Stimulated activated CD4-positive, alpha-beta T cell treated with anti-CD3 and anti-CD28 coated beads, Interleukin-2, amount 100 ng/mL, for 24 hours (primary cell): ENCODE data around the gene CMPK1.
A peak's percentile ranks its signal among the peaks of the same experiment; 100 is the strongest.
"Not testable (repeated sequence)": the region's sequence is repeated elsewhere in the genome, so short reads cannot be mapped to it uniquely, and the experiment has no call there.

ENCODE experiments used
- DNase-seq, 2 donors: peaks; one replicate each; pipeline ENCODE4 v3.0.0-alpha.2; 2020

CMPK1 gene

GRCh38 chr1:47333578-47333921 is at the start of gene CMPK1:
Gene CMPK1 (plus strand): TSS chr1:47333790. CDS start chr1:47333946, 156 bp downstream.
- peak; percentile 79 to 84 for DNase-seq

- DNase-seq, result not testable (repeated sequence)
These were observed 45.5 kb upstream of the CMPK1 start for GRCh38 chr1:47288116-47288515.

- DNase-seq, result not testable (repeated sequence)
These were observed 38.7 kb upstream of the CMPK1 start for GRCh38 chr1:47294863-47295262.

- no peak for DNase-seq
These were observed 38.0 kb upstream of the CMPK1 start for GRCh38 chr1:47295579-47295978.

GRCh38 chr1:47298025-47298699 is 35.4 kb upstream of the CMPK1 start:
- no peak for DNase-seq

- no peak for DNase-seq
These were observed 31.1 kb upstream of the CMPK1 start for GRCh38 chr1:47302472-47302871.

- no peak for DNase-seq
These were observed 24.2 kb upstream of the CMPK1 start for GRCh38 chr1:47309427-47309826.

GRCh38 chr1:47313915-47314664 is 19.5 kb upstream of the CMPK1 start, which contains the start of gene STIL:
Gene STIL (minus strand): TSS chr1:47314147. CDS start chr1:47310319, 3,828 bp downstream.
- peak; percentile 97 to 98 for DNase-seq

GRCh38 chr1:47317841-47318240 is 15.7 kb upstream of the CMPK1 start:
- DNase-seq, result no peak

- not testable (repeated sequence) for DNase-seq
These were observed 13.6 kb upstream of the CMPK1 start for GRCh38 chr1:47319968-47320367.

GRCh38 chr1:47323599-47324031 is 10.0 kb upstream of the CMPK1 start:
- DNase-seq, result no peak

- DNase-seq, result no peak
These were observed 8.9 kb upstream of the CMPK1 start for GRCh38 chr1:47324682-47325081.

GRCh38 chr1:47325528-47325927 is 8.1 kb upstream of the CMPK1 start:
- no peak for DNase-seq

- DNase-seq, result no peak
These were observed 7.3 kb upstream of the CMPK1 start for GRCh38 chr1:47326271-47326670.

- no peak for DNase-seq
These were observed 4.6 kb upstream of the CMPK1 start for GRCh38 chr1:47328992-47329391.

GRCh38 chr1:47330212-47330611 is 3.4 kb upstream of the CMPK1 start:
- no peak for DNase-seq

- DNase-seq, result no peak
These were observed 1.7 kb upstream of the CMPK1 start for GRCh38 chr1:47331875-47332274.

- DNase-seq, result no peak
These were observed 612 bp upstream of the CMPK1 start for GRCh38 chr1:47332779-47333577.

- DNase-seq, result peak; percentile 74 to 77
These were observed 553 bp downstream of the CMPK1 start for GRCh38 chr1:47333922-47334764.

- no peak for DNase-seq
These were observed 1.3 kb downstream of the CMPK1 start for GRCh38 chr1:47334765-47335435.

- no peak for DNase-seq
These were observed 3.8 kb downstream of the CMPK1 start for GRCh38 chr1:47337350-47337749.
